ENCODE results near the gene OGA. TPM values are rescaled to one million over a fixed set of nuclear protein-coding genes. Genes with fewer than 3 reads are reported as not detected.
"Not testable (repeated sequence)": the region's sequence is repeated elsewhere in the genome, so short reads cannot be mapped to it uniquely, and the experiment has no call there.

The OGA gene
- total and polyA plus RNA-seq, 4 experiments from 2014 or later, result 26.6 to 325 (median 178) TPM

DNA sequence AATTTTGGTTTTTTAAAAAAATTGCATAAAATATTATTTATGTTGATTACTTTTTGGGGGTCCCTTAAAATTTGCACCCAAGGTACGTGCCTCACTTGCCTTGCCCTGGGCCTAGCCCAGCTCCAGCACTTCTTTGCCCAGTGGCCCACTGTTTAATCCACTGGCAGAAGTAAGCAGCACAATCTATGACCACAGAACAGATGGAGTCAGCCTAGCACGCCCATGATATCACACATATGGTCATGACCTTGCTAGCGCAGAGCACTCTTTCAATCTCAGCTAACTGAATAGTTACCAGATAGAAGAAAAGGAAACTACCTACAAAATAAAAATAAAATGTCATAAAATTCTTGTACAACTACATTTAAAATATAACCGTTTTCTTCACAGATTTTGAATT, 5.6 kb downstream of the OGA start:
- Histone ChIP-seq H3K27me3 (ENCODE audit: insufficient read depth, low read length) (no peaks in the 10 kb centered on the region), H3K36me3 (ENCODE audit: insufficient read depth, low read length) (peaks cover 46% of the 10 kb centered on the region), H3K27ac (ENCODE audit: low read depth, low read length) (no peak overlapping the region), H3K9me3 (ENCODE audit: control insufficient read depth in 1 of 2, low read length in 2 of 2) (no peaks in the 10 kb centered on the region), H3K4me3 (ENCODE audit: low read length in 2 of 2) (no peak overlapping the region), H3K4me1 (ENCODE audit: insufficient read depth, low read length) (peaks cover 61% of the 10 kb centered on the region)
- ChIA-PET CTCF (ENCODE audit: partially characterized antibody) (interaction anchor here (0.6 to 2.6 kb wide), 9 partner anchors 10 to 67 kb away, joined by 3 to 12 read pairs (median 4); partner anchors contain the start of genes KCNIP2 and NPM3), POLR2A (ENCODE audit: partially characterized antibody) (interaction anchor here (1.0 to 3.0 kb wide), 3 partner anchors 27 to 31 kb away, joined by 3 to 9 read pairs (median 4); partner anchors contain the start of gene NPM3)
- Mint-ChIP-seq H3K27me3 (no peaks in the 10 kb centered on the region), H3K9me3 (no peaks in the 10 kb centered on the region), H3K4me3 (peak overlapping the region in 5 of 8 donors; percentile 13 to 100 (median 44)), H3K4me1 (peaks cover 37 to 63% (median 44%) of the 10 kb centered on the region in 4 donors), H3K27ac (peak overlapping the region in 2 of 7 donors; percentile 29 to 91), H3K36me3 (peaks cover 44 to 68% of the 10 kb centered on the region in 2 donors)
- intact Hi-C loops (cut with micrococcal nuclease), result loop anchor here (2.0 kb wide), 1 partner anchor 18 kb away; no protein-coding TSS in a partner anchor
- DNase-seq, result no peak

DNA sequence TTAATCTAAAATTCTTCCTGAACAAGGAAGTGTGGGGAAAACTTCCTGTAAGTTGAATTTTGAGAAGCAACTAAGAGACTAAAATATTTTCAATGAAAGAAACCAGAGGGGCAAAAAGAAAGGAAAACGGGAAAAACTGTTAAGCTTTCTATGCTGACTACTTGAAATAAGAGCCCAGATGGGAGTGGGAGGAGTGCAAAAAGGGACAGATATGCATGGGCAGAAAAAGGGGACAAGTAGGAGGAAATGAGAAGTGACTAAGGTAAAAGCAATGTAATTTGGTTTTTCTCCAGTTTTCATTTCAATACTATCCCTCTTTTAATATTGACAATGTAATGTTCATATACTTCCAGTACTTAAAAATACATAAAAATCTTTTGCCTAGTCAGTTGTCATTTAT, 11.1 kb downstream of the OGA start:
- ChIA-PET POLR2A (ENCODE audit: partially characterized antibody) (interaction anchor here (1.2 to 5.5 kb wide), 2 partner anchors 11 to 22 kb away, joined by 4 to 30 read pairs; partner anchors contain the start of gene OGA), CTCF (ENCODE audit: partially characterized antibody) (interaction anchor here (0.8 to 1.6 kb wide), 2 partner anchors 11 to 34 kb away, joined by 3 to 4 read pairs; no protein-coding TSS in a partner anchor)
- no peak for DNase-seq
- Histone ChIP-seq H3K9me3 (ENCODE audit: control insufficient read depth in 1 of 2, low read length in 2 of 2) (no peaks in the 10 kb centered on the region), H3K36me3 (ENCODE audit: insufficient read depth, low read length) (peaks cover 72% of the 10 kb centered on the region), H3K4me1 (ENCODE audit: insufficient read depth, low read length) (peaks cover 32% of the 10 kb centered on the region), H3K27me3 (ENCODE audit: insufficient read depth, low read length) (no peaks in the 10 kb centered on the region), H3K4me3 (ENCODE audit: low read length in 2 of 2) (no peak overlapping the region), H3K27ac (ENCODE audit: low read depth, low read length) (no peak overlapping the region)
- intact Hi-C loops (cut with micrococcal nuclease), result no loop called here
- peaks cover 18 to 37% (median 28%) of the 10 kb centered on the region in 4 donors for H3K4me1 Mint-ChIP-seq
- H3K27ac Mint-ChIP-seq, result peak overlapping the region in 3 of 7 donors; percentile 29 to 43 (median 35)
- H3K36me3 Mint-ChIP-seq, result peaks cover 40 to 64% of the 10 kb centered on the region in 2 donors
- H3K4me3 Mint-ChIP-seq, result no peak overlapping the region
- H3K27me3 Mint-ChIP-seq, result no peaks in the 10 kb centered on the region
- no peaks in the 10 kb centered on the region for H3K9me3 Mint-ChIP-seq

DNA sequence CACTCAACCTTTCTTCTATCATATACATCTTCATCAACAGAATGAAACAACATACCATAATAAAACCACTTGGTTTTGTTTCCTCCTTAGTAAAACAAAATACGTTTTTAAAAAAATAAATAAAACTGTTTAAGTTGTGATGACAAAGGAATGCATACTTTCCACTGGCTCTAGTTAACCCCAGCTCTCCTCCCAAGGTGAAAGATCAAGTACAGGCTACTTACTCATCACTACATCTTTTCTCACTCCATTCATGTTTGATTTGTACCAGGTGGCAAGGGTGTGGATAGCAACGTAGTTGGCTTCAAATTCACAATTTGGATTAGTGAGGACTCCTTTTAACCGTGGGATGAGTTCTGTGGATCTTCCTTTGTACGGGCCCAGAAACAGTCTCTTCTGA, 14.7 kb downstream of the OGA start:
- peaks cover 19 to 43% (median 28%) of the 10 kb centered on the region in 4 donors for H3K4me1 Mint-ChIP-seq
- POLR2A ChIA-PET (ENCODE audit: partially characterized antibody), result interaction anchor here (1.0 to 5.5 kb wide), 3 partner anchors 14 to 19 kb away, joined by 3 to 30 read pairs (median 3); partner anchors contain the start of gene OGA

DNA sequence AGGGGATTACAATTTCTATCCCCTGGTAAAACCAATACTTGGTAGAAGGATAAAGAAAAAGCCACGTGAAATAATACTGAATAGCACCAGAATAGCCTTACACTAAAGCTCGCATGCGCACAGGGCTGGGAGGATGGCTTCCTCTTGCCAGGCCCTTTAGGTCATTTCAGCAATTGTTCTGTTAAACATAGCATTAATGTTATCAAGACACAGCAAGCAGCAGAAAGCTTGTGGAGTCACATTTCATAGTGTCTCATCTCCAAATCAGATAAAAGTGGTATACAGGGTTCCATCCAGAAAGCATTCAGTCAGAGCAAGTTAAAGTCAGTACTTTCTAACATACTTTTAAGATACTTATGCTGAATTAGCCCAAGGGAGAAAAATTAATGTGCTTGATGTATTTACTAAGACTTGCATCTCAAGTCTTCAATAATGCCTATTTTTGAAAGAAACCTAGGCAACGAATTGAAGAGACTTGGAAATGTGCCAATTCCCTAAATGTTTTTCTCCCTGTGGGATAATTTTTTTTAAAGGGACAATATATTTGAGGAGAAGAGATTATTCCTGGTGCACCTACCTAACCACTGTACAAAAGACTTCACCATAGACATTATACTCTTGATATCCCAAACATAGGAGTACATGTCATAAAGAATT, 20.7 kb downstream of the OGA start:
- Histone ChIP-seq H3K4me1 (ENCODE audit: insufficient read depth, low read length) (peaks cover 38% of the 10 kb centered on the region), H3K36me3 (ENCODE audit: insufficient read depth, low read length) (peaks cover 82% of the 10 kb centered on the region), H3K27ac (ENCODE audit: low read depth, low read length) (no peak overlapping the region), H3K4me3 (ENCODE audit: low read length in 2 of 2) (no peak overlapping the region), H3K27me3 (ENCODE audit: insufficient read depth, low read length) (no peaks in the 10 kb centered on the region), H3K9me3 (ENCODE audit: control insufficient read depth in 1 of 2, low read length in 2 of 2) (no peaks in the 10 kb centered on the region)
- intact Hi-C loops (cut with micrococcal nuclease), result no loop called here
- Mint-ChIP-seq H3K27me3 (no peaks in the 10 kb centered on the region), H3K36me3 (peaks cover 63 to 81% of the 10 kb centered on the region in 2 donors), H3K4me1 (peaks cover 22 to 35% (median 26%) of the 10 kb centered on the region in 4 donors), H3K4me3 (no peak overlapping the region), H3K27ac (peak overlapping the region in 4 of 7 donors; percentile 5 to 91 (median 27)), H3K9me3 (no peaks in the 10 kb centered on the region)
- POLR2A ChIA-PET (ENCODE audit: partially characterized antibody), result interaction anchor here (0.7 to 3.3 kb wide), 3 partner anchors 14 to 20 kb away, joined by 3 to 18 read pairs (median 3); partner anchors contain the start of gene OGA
- DNase-seq, result no peak
- CTCF ChIA-PET (ENCODE audit: partially characterized antibody), result interaction anchor here (0.6 to 4.3 kb wide), 6 partner anchors 14 to 46 kb away, joined by 3 to 29 read pairs (median 6); partner anchors contain the start of genes KCNIP2 and NPM3

More for the DNA sequence above, 14.7 kb downstream of the OGA start:
- no peaks in the 10 kb centered on the region for H3K27me3 Mint-ChIP-seq
- Histone ChIP-seq H3K9me3 (ENCODE audit: control insufficient read depth in 1 of 2, low read length in 2 of 2) (no peaks in the 10 kb centered on the region), H3K27me3 (ENCODE audit: insufficient read depth, low read length) (no peaks in the 10 kb centered on the region), H3K4me3 (ENCODE audit: low read length in 2 of 2) (no peak overlapping the region), H3K27ac (ENCODE audit: low read depth, low read length) (no peak overlapping the region), H3K4me1 (ENCODE audit: insufficient read depth, low read length) (peaks cover 38% of the 10 kb centered on the region), H3K36me3 (ENCODE audit: insufficient read depth, low read length) (peaks cover 79% of the 10 kb centered on the region)
- CTCF ChIA-PET (ENCODE audit: partially characterized antibody), result interaction anchor here (0.7 to 2.6 kb wide), 4 partner anchors 9 to 38 kb away, joined by 3 to 6 read pairs (median 3); no protein-coding TSS in a partner anchor
- H3K4me3 Mint-ChIP-seq, result peak overlapping the region in 1 of 8 donors; percentile 24
- intact Hi-C loops (cut with micrococcal nuclease), result no loop called here
- H3K9me3 Mint-ChIP-seq, result no peaks in the 10 kb centered on the region
- DNase-seq, result no peak
- H3K27ac Mint-ChIP-seq, result peak overlapping the region in 2 of 7 donors; percentile 11 to 17
- peaks cover 47 to 66% of the 10 kb centered on the region in 2 donors for H3K36me3 Mint-ChIP-seq

DNA sequence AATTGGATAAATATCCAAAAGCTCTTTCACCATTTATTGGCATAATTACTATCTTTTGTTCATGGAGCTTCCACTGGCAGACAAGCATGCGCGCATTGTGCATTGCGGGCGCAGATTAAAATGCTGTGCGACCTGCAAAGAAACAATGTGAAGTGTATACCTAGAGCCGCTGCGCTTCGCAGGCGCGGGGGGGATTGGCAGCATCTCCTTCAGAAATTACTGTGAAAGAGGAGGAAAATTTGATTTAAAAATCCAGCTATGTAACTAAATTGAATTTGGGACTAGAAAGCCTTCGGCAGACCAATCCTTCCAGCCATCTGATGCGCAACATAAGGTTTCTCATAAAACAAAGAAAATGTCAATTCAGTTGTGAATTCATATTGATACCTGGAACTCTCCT, 24.7 kb downstream of the OGA start:
- Mint-ChIP-seq H3K4me3 (no peak overlapping the region), H3K27me3 (no peaks in the 10 kb centered on the region), H3K27ac (no peak overlapping the region), H3K9me3 (no peaks in the 10 kb centered on the region), H3K4me1 (peaks cover 6 to 14% (median 10%) of the 10 kb centered on the region in 4 donors), H3K36me3 (peaks cover 49 to 74% of the 10 kb centered on the region in 2 donors)
- CTCF ChIA-PET (ENCODE audit: partially characterized antibody), result interaction anchor here (1.8 to 2.0 kb wide), 2 partner anchors 12 to 42 kb away, joined by 4 to 6 read pairs; no protein-coding TSS in a partner anchor
- peaks cover 60% of the 10 kb centered on the region for H3K36me3 ChIP-seq (ENCODE audit: insufficient read depth, low read length)
- H3K27ac ChIP-seq (ENCODE audit: low read depth, low read length), result no peak overlapping the region
- intact Hi-C loops (cut with micrococcal nuclease), result no loop called here
- POLR2A ChIA-PET (ENCODE audit: partially characterized antibody), result interaction anchor here (0.6 to 2.8 kb wide), 3 partner anchors 9 to 25 kb away, joined by 3 to 14 read pairs (median 3); partner anchors contain the start of gene OGA
- no peaks in the 10 kb centered on the region for H3K27me3 ChIP-seq (ENCODE audit: insufficient read depth, low read length)
- H3K9me3 ChIP-seq (ENCODE audit: control insufficient read depth in 1 of 2, low read length in 2 of 2), result no peaks in the 10 kb centered on the region
- H3K4me1 ChIP-seq (ENCODE audit: insufficient read depth, low read length), result peaks cover 10% of the 10 kb centered on the region
- DNase-seq, result no peak
- no peak overlapping the region for H3K4me3 ChIP-seq (ENCODE audit: low read length in 2 of 2)

DNA sequence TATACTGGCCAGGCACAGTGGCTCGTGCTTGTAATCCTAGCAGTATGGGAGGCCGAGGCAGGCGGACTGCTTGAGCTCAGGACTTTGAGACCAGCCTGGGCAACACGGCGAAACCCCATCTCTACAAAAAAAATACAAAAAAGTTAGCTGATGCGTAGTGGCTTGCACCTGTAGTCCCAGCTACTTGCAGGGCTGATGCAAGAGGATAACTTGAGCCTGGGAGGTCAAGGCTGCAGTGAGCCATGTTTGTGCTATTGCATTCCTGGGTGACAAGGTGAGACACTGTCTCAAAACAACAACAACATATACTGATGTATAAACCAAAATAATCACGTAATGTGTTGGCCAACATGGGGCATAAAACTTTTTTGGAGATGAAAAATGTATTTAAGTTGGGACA, 28.6 kb downstream of the OGA start:
- no peak overlapping the region for H3K27ac ChIP-seq (ENCODE audit: low read depth, low read length)
- peaks cover 8% of the 10 kb centered on the region for H3K4me1 ChIP-seq (ENCODE audit: insufficient read depth, low read length)
- no peak overlapping the region for H3K4me3 ChIP-seq (ENCODE audit: low read length in 2 of 2)
- H3K4me3 Mint-ChIP-seq, result no peak overlapping the region
- no peak for DNase-seq
- no peaks in the 10 kb centered on the region for H3K27me3 ChIP-seq (ENCODE audit: insufficient read depth, low read length)
- H3K9me3 Mint-ChIP-seq, result no peaks in the 10 kb centered on the region
- CTCF ChIA-PET (ENCODE audit: partially characterized antibody), result interaction anchor here (1.7 kb wide), 1 partner anchor 9 kb away, joined by 11 read pairs; no protein-coding TSS in a partner anchor
- peaks cover 42 to 73% of the 10 kb centered on the region in 2 donors for H3K36me3 Mint-ChIP-seq
- H3K27me3 Mint-ChIP-seq, result no peaks in the 10 kb centered on the region
- peaks cover 14 to 22% (median 16%) of the 10 kb centered on the region in 4 donors for H3K4me1 Mint-ChIP-seq
- peaks cover 59% of the 10 kb centered on the region for H3K36me3 ChIP-seq (ENCODE audit: insufficient read depth, low read length)
- peak overlapping the region in 1 of 7 donors; percentile 55 for H3K27ac Mint-ChIP-seq
- intact Hi-C loops (cut with micrococcal nuclease), result no loop called here
- H3K9me3 ChIP-seq (ENCODE audit: control insufficient read depth in 1 of 2, low read length in 2 of 2), result no peaks in the 10 kb centered on the region
- POLR2A ChIA-PET (ENCODE audit: partially characterized antibody), result interaction anchor here (0.8 kb wide), 1 partner anchor 14 kb away, joined by 3 read pairs; no protein-coding TSS in a partner anchor

DNA sequence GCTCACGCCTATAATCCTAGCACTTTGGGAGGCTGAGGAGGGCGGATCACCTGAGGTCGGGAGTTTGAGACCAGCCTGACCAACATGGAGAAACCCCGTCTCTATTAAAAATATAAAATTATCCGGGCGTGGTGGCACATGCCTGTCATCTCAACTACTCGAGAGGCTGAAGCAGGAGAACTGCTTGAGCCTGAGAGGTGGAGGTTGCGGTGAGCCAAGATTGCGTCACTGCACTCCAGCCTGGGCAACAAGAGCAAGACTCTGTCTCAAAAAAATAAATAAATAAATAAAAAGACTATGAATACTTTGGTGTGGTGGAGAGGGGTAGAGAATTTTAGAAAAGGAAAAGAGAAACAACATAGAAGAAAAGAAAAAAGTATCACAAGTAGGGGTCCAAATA, 29.0 kb downstream of the OGA start:
- CTCF ChIA-PET (ENCODE audit: partially characterized antibody), result interaction anchor here (1.7 kb wide), 1 partner anchor 8 kb away, joined by 11 read pairs; no protein-coding TSS in a partner anchor
- DNase-seq; H3K4me3 ChIP-seq (ENCODE audit: low read length in 2 of 2); H3K9me3 Mint-ChIP-seq; H3K9me3 ChIP-seq (ENCODE audit: control insufficient read depth in 1 of 2, low read length in 2 of 2); intact Hi-C loops (cut with micrococcal nuclease); H3K27me3 Mint-ChIP-seq; H3K27me3 ChIP-seq (ENCODE audit: insufficient read depth, low read length); POLR2A ChIA-PET (ENCODE audit: partially characterized antibody); H3K27ac ChIP-seq (ENCODE audit: low read depth, low read length); H3K4me3 Mint-ChIP-seq; H3K27ac Mint-ChIP-seq: not testable (repeated sequence)
- Histone ChIP-seq H3K4me1 (ENCODE audit: insufficient read depth, low read length) (peaks cover 12% of the 10 kb centered on the region), H3K36me3 (ENCODE audit: insufficient read depth, low read length) (peaks cover 56% of the 10 kb centered on the region)
- peaks cover 18 to 26% (median 20%) of the 10 kb centered on the region in 4 donors for H3K4me1 Mint-ChIP-seq
- peaks cover 37 to 69% of the 10 kb centered on the region in 2 donors for H3K36me3 Mint-ChIP-seq
